Renal cortical epithelial cell (primary cell): ENCODE results near the gene DENND6A. TPM values are rescaled to one million over a fixed set of nuclear protein-coding genes. Genes with fewer than 3 reads are reported as not detected.
"Not testable (repeated sequence)": the region's sequence is repeated elsewhere in the genome, so short reads cannot be mapped to it uniquely, and the experiment has no call there.

Experiments used
- DNase-seq: peaks from one replicate; pipeline ENCODE4 v3.0.0-alpha.2; 2011; ENCODE audit warnings: low read depth
- total RNA-seq: library from RNA; depleted of rRNA; stranded (reverse); fragments of >200 nt; gene quantifications from 2 replicates; pipeline ENCODE4 v1.2.3, GENCODE V29; 2014

Gene DENND6A
- total RNA-seq, 1 donor from 2014 or later: 26.7 TPM

GRCh38 chr3:57694146-57694545 lies 1.3 kb upstream of the DENND6A start:
- DNase-seq: peak; percentile 57

GRCh38 chr3:57692133-57692395 lies 813 bp downstream of the DENND6A start:
- DNase-seq: not testable (repeated sequence)

DNA sequence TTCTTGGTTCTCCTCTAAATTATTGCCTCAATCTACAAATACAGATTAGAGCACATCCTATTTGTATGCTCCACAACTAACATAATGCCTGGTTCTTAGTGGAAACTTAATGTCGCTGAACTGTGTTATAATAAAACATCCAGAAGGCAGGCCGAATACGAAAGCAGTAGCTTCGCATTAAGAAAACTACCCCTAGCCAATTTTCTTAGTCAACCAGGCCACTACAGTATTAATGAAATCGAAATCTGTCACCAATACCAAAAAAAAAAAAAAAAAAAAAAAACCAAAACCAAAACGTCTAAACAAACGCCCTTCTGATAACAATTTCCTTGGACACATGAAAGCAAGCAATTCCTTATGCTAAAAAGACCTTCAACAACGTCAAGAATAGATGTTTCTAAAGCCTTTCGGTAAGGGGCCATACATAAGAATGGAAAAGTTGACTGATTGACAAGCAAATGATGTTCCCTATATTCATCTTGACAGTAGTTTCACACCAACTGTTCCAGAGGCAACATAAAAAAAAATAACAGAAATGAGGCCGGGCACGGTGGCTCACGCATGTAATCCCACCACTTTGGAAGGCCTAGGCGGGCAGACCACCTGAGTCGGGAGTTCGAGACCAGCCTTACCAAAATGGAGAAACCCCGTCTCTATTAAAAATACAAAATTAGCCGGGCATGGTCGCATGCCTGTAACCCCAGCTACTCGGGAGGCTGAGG lies 1.3 kb downstream of the DENND6A start:
- no peak for DNase-seq

DNA sequence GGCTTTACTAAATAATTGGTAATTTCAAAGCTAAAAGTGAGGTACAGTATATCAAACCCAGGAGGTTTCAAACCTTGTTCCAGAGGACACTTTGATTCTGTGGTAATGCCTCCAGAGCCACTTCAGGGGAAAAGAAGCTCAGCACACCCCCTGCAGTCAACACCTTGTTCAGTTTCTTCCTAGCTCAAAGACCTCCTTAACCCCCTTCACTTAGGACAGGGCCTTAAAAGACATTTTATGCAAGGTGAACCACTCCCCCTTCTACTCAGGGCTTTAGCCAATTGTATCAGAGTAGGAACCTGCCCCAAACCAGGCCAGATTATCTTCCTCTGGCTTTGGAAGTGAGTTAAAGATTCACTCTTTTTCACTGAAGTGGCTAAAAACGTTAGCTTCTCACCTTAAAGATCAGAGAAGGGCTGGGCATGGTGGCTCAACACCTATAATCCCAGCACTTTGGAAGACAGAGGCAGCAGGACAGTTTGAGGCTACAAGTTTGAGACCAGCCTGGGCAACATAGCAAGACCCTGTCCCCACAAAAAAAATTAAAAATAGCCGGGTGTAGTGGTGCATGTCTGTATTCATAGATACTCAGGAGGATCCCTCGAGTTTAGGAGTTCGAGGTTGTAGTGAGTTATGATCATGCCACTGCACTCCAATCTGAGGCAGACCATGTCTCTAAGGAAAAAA lies 3.4 kb downstream of the DENND6A start:
- DNase-seq: no peak

DNA sequence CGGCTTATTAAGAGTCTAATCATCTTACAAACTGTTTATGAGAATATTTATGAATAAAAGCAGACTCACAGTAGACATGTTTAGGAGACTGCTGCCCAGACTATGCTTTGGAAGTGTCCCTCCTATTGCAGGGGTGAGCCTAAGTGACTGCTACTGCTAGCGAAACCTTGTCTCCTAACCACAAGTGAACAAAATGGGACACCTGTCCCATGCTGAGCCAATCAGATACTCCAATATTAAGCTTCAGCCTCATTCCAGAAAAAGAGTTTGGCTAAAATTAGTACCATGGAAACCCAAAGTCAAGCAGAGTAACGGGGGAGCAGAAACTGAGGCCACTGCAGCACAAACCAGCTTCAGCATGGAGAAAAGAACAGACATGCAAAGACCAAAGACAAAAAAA lies 4.6 kb downstream of the DENND6A start:
- DNase-seq: no peak

- DNase-seq: no peak
Measured at GRCh38 chr3:57683286-57683685, 9.6 kb downstream of the DENND6A start.

GRCh38 chr3:57682284-57682683 lies 10.6 kb downstream of the DENND6A start:
- peak; percentile 18 for DNase-seq

- no peak for DNase-seq
Measured at GRCh38 chr3:57681691-57682090, 11.2 kb downstream of the DENND6A start.

- DNase-seq: no peak
Measured at GRCh38 chr3:57680046-57680445, 12.8 kb downstream of the DENND6A start.

- peak; percentile 63 for DNase-seq
Measured at GRCh38 chr3:57675530-57675929, 17.3 kb downstream of the DENND6A start.

GRCh38 chr3:57673156-57673555 lies 19.7 kb downstream of the DENND6A start:
- no peak for DNase-seq

- no peak for DNase-seq
Measured at GRCh38 chr3:57670543-57670942, 22.3 kb downstream of the DENND6A start.

DNA sequence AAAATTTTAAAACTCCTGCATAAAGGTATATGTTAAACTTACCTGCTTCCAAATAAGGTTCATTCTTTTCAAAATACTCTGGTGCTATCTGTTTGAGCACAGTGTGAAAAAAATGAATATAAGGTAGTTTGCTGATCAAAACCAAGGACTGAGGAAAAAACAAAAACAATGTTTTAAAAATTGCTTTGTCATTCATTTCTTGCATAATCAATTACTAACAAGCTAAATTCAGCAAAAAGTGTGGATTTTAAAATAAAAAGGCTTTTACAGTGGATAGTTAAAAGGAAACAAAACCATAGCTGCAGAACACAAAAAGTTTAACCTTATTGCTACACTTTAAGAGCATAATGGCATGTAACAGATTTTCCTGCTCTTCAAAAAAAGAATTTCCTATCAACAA lies 31.5 kb downstream of the DENND6A start:
- DNase-seq: no peak

DNA sequence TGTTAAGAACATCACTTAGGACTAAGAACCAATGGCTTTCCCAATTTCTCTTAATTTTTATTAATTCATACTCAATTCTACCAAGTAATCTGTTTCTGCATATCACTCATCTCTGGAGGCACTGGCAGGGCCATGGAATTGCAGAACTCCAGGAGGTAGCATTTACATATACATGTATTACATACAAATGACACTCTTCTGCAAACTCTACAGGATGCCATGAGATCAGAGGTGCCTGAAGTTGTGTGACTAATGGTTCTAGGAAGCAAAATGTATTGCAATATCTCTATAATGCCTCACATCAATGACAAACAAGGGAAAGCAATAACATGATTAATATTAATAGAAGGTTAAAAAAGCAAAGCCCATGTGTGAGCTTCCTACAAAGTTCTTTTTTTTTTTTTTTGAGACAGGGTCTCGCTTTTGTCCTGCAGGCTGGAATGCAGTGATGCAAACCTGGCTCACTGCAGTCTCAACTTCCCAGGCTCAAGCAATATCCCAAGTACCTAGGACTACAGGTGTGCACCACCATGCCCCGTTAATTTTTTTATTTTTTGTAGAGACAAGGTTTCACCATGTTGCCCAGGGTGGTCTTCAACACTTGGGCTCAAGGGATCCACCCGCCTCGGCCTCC lies 33.0 kb downstream of the DENND6A start:
- no peak for DNase-seq

- no peak for DNase-seq
Measured at GRCh38 chr3:57659004-57659673, 33.7 kb downstream of the DENND6A start.

GRCh38 chr3:57658536-57658935 lies 34.3 kb downstream of the DENND6A start:
- no peak for DNase-seq

DNA sequence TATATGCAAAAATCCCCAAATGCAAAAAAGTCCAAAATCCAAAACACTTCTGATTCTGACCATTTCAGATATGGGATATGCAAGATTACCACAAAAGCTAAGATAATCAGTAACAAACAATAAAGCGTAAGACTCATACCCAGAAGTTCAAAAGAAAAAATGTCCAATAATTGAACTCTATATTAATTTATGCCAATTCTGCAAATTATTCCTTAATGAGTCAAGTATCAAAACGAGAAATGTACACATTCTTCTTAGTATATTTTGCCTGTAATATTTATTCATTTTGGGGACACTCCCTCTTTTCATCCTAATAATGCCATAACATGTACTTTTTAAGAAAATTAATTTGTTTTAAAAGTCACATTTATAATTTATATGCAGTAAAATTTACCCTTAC lies 37.1 kb downstream of the DENND6A start:
- no peak for DNase-seq

GRCh38 chr3:57654267-57654666 lies 38.6 kb downstream of the DENND6A start:
- no peak for DNase-seq

DNA sequence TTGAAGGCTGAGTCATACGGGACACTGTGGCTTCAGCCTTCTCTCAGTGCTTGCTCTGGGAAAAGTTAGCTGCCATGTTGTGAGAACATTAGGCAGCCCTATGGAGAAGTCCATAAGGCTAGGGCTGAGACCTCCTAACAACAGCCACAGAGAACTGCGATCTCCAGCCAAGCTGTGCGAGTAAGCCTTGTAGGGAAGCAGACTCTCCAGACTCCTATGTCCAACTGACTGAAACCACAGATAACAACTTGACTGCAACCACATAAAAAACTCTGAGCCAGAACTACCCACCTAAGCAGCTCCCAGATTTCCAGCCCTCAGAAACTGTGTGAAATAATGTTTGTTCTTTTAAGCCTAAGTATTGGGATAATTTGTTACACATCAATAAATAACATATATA lies 40.7 kb downstream of the DENND6A start:
- no peak for DNase-seq

- DNase-seq: no peak
Measured at GRCh38 chr3:57647292-57647940, 45.5 kb downstream of the DENND6A start.

DNA sequence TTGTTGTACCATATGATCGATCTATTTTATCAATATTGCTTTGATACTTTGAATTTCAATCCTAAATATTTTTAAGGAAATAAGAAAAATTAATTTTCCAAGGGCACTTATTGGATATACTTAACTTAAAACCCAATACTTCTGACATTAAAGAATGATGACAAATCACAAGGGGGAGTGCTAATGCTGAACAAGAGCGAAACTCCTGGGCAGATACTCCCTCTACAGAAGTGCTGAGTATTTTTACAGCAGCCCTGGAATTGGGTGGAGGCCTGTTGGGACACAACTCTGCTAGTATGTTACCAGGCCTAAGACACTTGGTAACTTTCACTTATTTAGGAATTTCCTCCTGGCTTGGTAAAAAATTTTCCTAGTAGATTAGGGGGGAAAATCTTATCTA lies 46.2 kb downstream of the DENND6A start:
- DNase-seq: peak; percentile 42

DNA sequence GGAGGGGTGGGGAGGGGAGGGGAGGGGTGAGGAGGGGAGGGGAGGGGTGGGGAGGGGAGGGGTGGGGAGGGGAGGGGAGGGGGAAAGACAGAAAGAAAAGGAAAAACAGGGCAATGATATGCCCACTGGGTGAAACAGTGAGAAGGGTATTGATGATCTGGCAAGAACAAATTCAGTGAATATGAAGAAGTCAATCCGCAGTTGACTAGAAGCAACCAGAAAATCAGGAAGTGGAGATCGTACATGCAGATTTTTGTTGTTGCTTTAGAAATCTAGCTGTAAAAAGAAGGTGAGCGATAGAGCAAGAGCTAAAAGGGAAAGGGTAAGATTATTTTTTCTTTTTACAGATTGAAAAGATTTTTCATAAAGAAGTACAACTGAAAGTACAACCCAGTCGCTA lies 48.1 kb downstream of the DENND6A start:
- no peak for DNase-seq
